GM18519 (cell line): ENCODE measurements around the gene RBMX2.

ENCODE experiments used
- ATAC-seq: cut with Tn5 transposase; IDR thresholded peaks from one replicate; pipeline ENCODE4 v1.9.1; 2021; ENCODE audit warnings: mild to moderate bottlenecking, moderate library complexity; ENCODE audit not compliant: unreplicated experiment, low FRiP score

The RBMX2 gene

DNA sequence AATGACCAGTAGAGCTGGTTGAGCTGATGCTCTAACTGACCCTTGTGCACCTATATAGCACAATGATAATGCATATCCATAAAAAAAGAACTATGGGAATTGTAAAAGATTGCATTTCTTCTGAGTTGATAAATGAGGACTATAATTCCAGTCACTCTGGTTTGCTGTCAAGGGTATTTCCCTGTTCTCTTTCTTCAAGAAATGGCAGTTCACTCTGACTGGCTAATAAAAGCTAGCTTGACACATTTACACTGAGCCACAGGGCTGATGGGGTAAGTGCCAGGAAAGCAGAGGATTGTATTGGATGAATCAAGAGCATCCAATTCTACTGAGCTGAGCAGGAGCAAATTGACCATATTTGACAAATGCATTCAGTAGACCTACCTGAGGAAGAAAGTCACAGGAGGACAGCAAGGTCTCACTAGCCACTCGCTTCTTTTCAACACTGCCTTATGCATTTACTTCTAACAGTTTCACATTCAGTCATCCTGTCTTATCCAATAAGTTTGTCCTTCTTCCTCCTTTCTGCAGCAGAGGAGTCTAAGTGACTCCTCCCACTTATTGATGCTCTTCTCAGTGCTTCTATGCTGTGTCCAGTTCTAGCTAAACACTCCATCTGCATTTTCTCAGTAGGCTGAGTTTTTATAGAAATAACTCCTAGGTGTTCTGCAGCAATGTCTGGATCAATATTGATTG lies 43.0 kb downstream of the RBMX2 start:
- no peak for ATAC-seq

DNA sequence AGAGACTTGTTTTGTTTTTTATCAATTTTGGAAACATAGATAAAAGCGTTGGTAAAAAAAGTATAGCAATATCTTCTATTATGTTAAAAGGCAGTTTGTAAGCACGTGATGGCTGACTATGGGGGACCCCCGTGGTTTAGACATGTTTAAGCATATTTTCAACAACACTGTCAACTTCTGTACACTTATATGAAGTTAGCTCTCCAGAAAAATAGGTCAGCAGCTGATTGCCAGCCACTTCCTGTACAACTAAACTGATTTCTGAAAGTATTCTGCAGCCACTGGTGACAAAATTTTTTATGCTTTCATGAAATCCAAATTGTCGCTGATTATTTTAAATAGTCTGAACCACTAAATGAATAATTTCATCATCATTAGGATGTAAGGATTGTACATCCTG lies 45.2 kb downstream of the RBMX2 start:
- ATAC-seq: no peak
